Measurements from ENCODE around the gene SGSM1.

GRCh38 chr22:24868979-24869378 lies 63.0 kb downstream of the SGSM1 start:
- no peak for TF ChIP-seq CTCF (conservative IDR thresholded peaks at IDR 0.05; ENCODE audit: low read length)
- no peak for TF ChIP-seq EZH2phosphoT487 (IDR thresholded peaks at IDR 0.05; ENCODE audit: borderline replicate concordance)
